CD14-positive monocyte (primary cell): ENCODE data around the gene NDUFA8. TPM values are rescaled to one million over a fixed set of nuclear protein-coding genes. Genes with fewer than 3 reads are reported as not detected.

ENCODE experiments used
- DNase-seq, 3 donors: peaks; one replicate each; pipeline ENCODE4 v3.0.0-alpha.2; 2011 to 2022
- H2AFZ ChIP-seq: 2 replicates; pipeline ENCODE4 v1.6.0; 2012; ENCODE audit warnings: mild to moderate bottlenecking, low read depth, low read length, inconsistent platforms; ENCODE audit not compliant: insufficient read depth, poor library complexity, severe bottlenecking
- H3K27ac ChIP-seq, 2 donors: 1 replicate in 1 of 2; 2 replicates in 1 of 2; pipeline ENCODE4 v1.5.1; 2012 to 2013; ENCODE audit warnings: low read length in 2 of 2, control low read depth in 1 of 2, inconsistent platforms in 1 of 2, low read depth in 1 of 2, mild to moderate bottlenecking in 1 of 2
- H3K27me3 ChIP-seq, 2 donors: one replicate each; pipeline versions ENCODE4 v1.6.0 to v1.6.1; 2011 to 2013; ENCODE audit warnings: low read length in 2 of 2; ENCODE audit not compliant: control insufficient read depth in 2 of 2, insufficient read depth in 2 of 2
- H3K36me3 ChIP-seq, 2 donors: replicated peaks in 1 of 2; 1 replicate in 1 of 2; 2 replicates in 1 of 2; pipeline versions ENCODE4 v1.5.1 to v1.6.1; 2012 to 2013; ENCODE audit warnings: low read length in 2 of 2, control low read depth in 1 of 2, inconsistent platforms in 1 of 2, mild to moderate bottlenecking in 1 of 2; ENCODE audit not compliant: insufficient read depth in 2 of 2, control insufficient read depth in 1 of 2
- H3K4me1 ChIP-seq, 2 donors: 1 replicate in 1 of 2; 2 replicates in 1 of 2; pipeline versions ENCODE4 v1.5.1 to v1.6.1; 2012 to 2013; ENCODE audit warnings: low read length in 2 of 2, control low read depth in 1 of 2, inconsistent platforms in 1 of 2, mild to moderate bottlenecking in 1 of 2, moderate library complexity in 1 of 2; ENCODE audit not compliant: insufficient read depth in 2 of 2, control insufficient read depth in 1 of 2
- H3K4me2 ChIP-seq: replicated peaks from 2 replicates; pipeline ENCODE3; 2012; ENCODE audit warnings: low read length, moderate library complexity, mild to moderate bottlenecking; ENCODE audit not compliant: poor library complexity, severe bottlenecking; ENCODE audit errors: extremely low read depth
- H3K4me3 ChIP-seq, 3 experiments: fragments of 200-600 bp in 1 of 3; sonication (generic) in 1 of 3; replicated peaks in 1 of 3; 1 replicate in 2 of 3; 2 replicates in 1 of 3; pipeline ENCODE4 v1.5.1; 2011 to 2013; ENCODE audit warnings: low read length in 3 of 3, mild to moderate bottlenecking in 3 of 3, control low read depth in 2 of 3, low read depth in 2 of 3, inconsistent platforms in 1 of 3, moderate library complexity in 1 of 3
- H3K79me2 ChIP-seq: 2 replicates; pipeline ENCODE4 v1.6.0; 2012; ENCODE audit warnings: mild to moderate bottlenecking, control low read depth, inconsistent platforms, low read length, moderate library complexity; ENCODE audit not compliant: insufficient read depth
- H3K9ac ChIP-seq: 2 replicates; pipeline ENCODE4 v1.6.0; 2017; ENCODE audit warnings: low read length, mild to moderate bottlenecking; ENCODE audit not compliant: insufficient read depth, poor library complexity, severe bottlenecking
- H3K9me3 ChIP-seq, 2 donors: replicated peaks in 1 of 2; 1 replicate in 1 of 2; 2 replicates in 1 of 2; pipeline versions ENCODE4 v1.5.1 to v1.6.1; 2012 to 2013; ENCODE audit warnings: low read length in 2 of 2, control low read depth in 1 of 2; ENCODE audit not compliant: control insufficient read depth in 1 of 2, insufficient read depth in 1 of 2
- H4K20me1 ChIP-seq: 2 replicates; pipeline ENCODE4 v1.6.0; 2012; ENCODE audit warnings: mild to moderate bottlenecking, low read length, control low read depth, moderate library complexity; ENCODE audit not compliant: insufficient read depth
- H3K27ac Mint-ChIP-seq, 7 donors: one replicate each; pipeline ENCODE4 v1.8.0; 2020; ENCODE audit warnings: mild to moderate bottlenecking in 7 of 7, mixed read lengths in 7 of 7, moderate library complexity in 6 of 7, inconsistent platforms in 2 of 7
- H3K27me3 Mint-ChIP-seq, 3 donors: one replicate each; pipeline ENCODE4 v1.8.0; 2021 to 2022; ENCODE audit warnings: low read depth in 3 of 3, mild to moderate bottlenecking in 3 of 3, mixed read lengths in 3 of 3, moderate library complexity in 3 of 3, inconsistent platforms in 1 of 3
- H3K36me3 Mint-ChIP-seq, 2 donors: one replicate each; pipeline ENCODE4 v1.8.0; 2020; ENCODE audit warnings: mixed read lengths in 2 of 2, inconsistent platforms in 1 of 2, mild to moderate bottlenecking in 1 of 2
- H3K4me1 Mint-ChIP-seq: one replicate; pipeline ENCODE4 v1.8.0; 2020; ENCODE audit warnings: mild to moderate bottlenecking, mixed read lengths
- H3K4me3 Mint-ChIP-seq, 2 donors: one replicate each; pipeline ENCODE4 v1.8.0; 2020; ENCODE audit warnings: mild to moderate bottlenecking in 2 of 2, mixed read lengths in 2 of 2, moderate library complexity in 1 of 2
- H3K9me3 Mint-ChIP-seq, 7 donors: one replicate each; pipeline ENCODE4 v1.8.0; 2020 to 2022; ENCODE audit warnings: mixed read lengths in 7 of 7, mild to moderate bottlenecking in 6 of 7, moderate library complexity in 6 of 7, inconsistent platforms in 2 of 7
- CTCF ChIP-seq: fragments of 200-600 bp; IDR thresholded peaks from one replicate; pipeline ENCODE4 v1.8.0; 2022; ENCODE audit warnings: antibody characterized with exemption, mild to moderate bottlenecking
- WGBS: methylation state at CpG from one replicate; pipeline ENCODE4 v1.1.5; 2013; ENCODE audit warnings: missing lambda C conversion rate; ENCODE audit not compliant: insufficient coverage; 5-methylcytosine and 5-hydroxymethylcytosine counted together
- intact Hi-C, 2 donors: fragments of 100-400 bp; cut with micrococcal nuclease; formaldehyde crosslinking; loops; one replicate each; pipeline versions ENCODE4 v1.15.0 to v1.15.1; 2023
- polyA plus RNA-seq, 3 donors: library from polyadenylated mRNA; depleted of rRNA in 1 of 3; unstranded in 2 of 3; stranded (reverse) in 1 of 3; fragments of 300-500 nt in 2 of 3; fragments of >200 nt in 1 of 3; fragmentation: Illumina TruSeq in 2 of 3; gene quantifications; 1 replicate in 2 of 3; 2 replicates in 1 of 3; pipeline ENCODE4 v1.2.3, GENCODE V29; 2012 to 2021

Gene NDUFA8
- polyA plus RNA-seq, 3 donors: 19.6 to 71.2 (median 63.5) TPM

GRCh38 chr9:122122903-122123632 is 36.5 kb downstream of the NDUFA8 start:
- Mint-ChIP-seq H3K27ac (peak overlapping the region in 1 of 7 donors; percentile 28), H3K9me3 (peaks cover 0 to 4% (median 1%) of the 10 kb centered on the region in 7 donors), H3K36me3 (no peaks in the 10 kb centered on the region), H3K4me3 (no peak overlapping the region), H3K4me1 (peaks cover 12% of the 10 kb centered on the region), H3K27me3 (peaks cover 33 to 38% (median 37%) of the 10 kb centered on the region in 3 donors)
- no peaks in the 10 kb centered on the region for H3K36me3 ChIP-seq
- peaks cover 4 to 9% of the 10 kb centered on the region in 2 donors for H3K4me1 ChIP-seq
- H3K27me3 ChIP-seq: peaks cover 18 to 29% of the 10 kb centered on the region in 2 donors
- H3K4me2 ChIP-seq: no peak overlapping the region
- peaks cover 0 to 5% of the 10 kb centered on the region in 2 donors for H3K9me3 ChIP-seq
- no peaks in the 10 kb centered on the region for H4K20me1 ChIP-seq
- peak; percentile 40 to 60 (median 47) for DNase-seq
- no peak overlapping the region for H3K9ac ChIP-seq
- H3K79me2 ChIP-seq: no peaks in the 10 kb centered on the region
- peak; percentile 95 for TF ChIP-seq CTCF
- 30% methylated on average over 11 of the region's 13 CpGs for WGBS
- H3K27ac ChIP-seq: no peak overlapping the region
- H2AFZ ChIP-seq: no peak overlapping the region
- H3K4me3 ChIP-seq: no peak overlapping the region
- intact Hi-C loops: loop anchor here (10.0 kb wide), 2 partner anchors 332 to 692 kb away; no protein-coding TSS in a partner anchor

- peaks cover 29 to 34% (median 31%) of the 10 kb centered on the region in 3 donors for H3K27me3 Mint-ChIP-seq
These were observed 37.1 kb downstream of the NDUFA8 start for GRCh38 chr9:122122468-122122867.

More at GRCh38 chr9:122122468-122122867, 37.1 kb downstream of the NDUFA8 start:
- Histone ChIP-seq H3K4me2 (no peak overlapping the region), H2AFZ (no peak overlapping the region), H3K27me3 (peaks cover 18 to 23% of the 10 kb centered on the region in 2 donors), H3K36me3 (no peaks in the 10 kb centered on the region), H3K9ac (no peak overlapping the region), H3K27ac (no peak overlapping the region), H3K79me2 (no peaks in the 10 kb centered on the region), H4K20me1 (no peaks in the 10 kb centered on the region), H3K4me3 (no peak overlapping the region), H3K4me1 (peaks cover 4 to 9% of the 10 kb centered on the region in 2 donors), H3K9me3 (peaks cover under 1 to 5% of the 10 kb centered on the region in 2 donors)
- H3K4me1 Mint-ChIP-seq: peaks cover 12% of the 10 kb centered on the region
- intact Hi-C loops: loop anchor here (10.0 kb wide), 2 partner anchors 332 to 692 kb away; no protein-coding TSS in a partner anchor
- 51% methylated on average over 3 of the region's 6 CpGs for WGBS
- no peak overlapping the region for H3K27ac Mint-ChIP-seq
- TF ChIP-seq CTCF: no peak
- no peaks in the 10 kb centered on the region for H3K36me3 Mint-ChIP-seq
- H3K9me3 Mint-ChIP-seq: peaks cover 0 to 5% (median 1%) of the 10 kb centered on the region in 7 donors
- no peak for DNase-seq
- H3K4me3 Mint-ChIP-seq: no peak overlapping the region
